ENCODE data around the gene OLA1. TPM values are rescaled to one million over a fixed set of nuclear protein-coding genes. Genes with fewer than 3 reads are reported as not detected.
A peak's percentile ranks its signal among the peaks of the same experiment; 100 is the strongest.

Gene OLA1
- total RNA-seq, 1 donor: 101 TPM

- DNase-seq (ENCODE audit: low read depth): no peak
- H3K4me3 ChIP-seq (ENCODE audit: low read depth, low read length): no peak overlapping the region
- no peak for TF ChIP-seq CTCF (IDR thresholded peaks at IDR 0.05; ENCODE audit: insufficient read depth, low read depth, low read length)
Measured at GRCh38 chr2:174083843-174084458, 164.4 kb downstream of the OLA1 start.

GRCh38 chr2:174080672-174081121 is 167.6 kb downstream of the OLA1 start:
- TF ChIP-seq CTCF (IDR thresholded peaks at IDR 0.05; ENCODE audit: insufficient read depth, low read depth, low read length): no peak
- no peak for DNase-seq (ENCODE audit: low read depth)

GRCh38 chr2:174078275-174078674 is 170.1 kb downstream of the OLA1 start:
- peak; percentile 54 for TF ChIP-seq CTCF (IDR thresholded peaks at IDR 0.05; ENCODE audit: insufficient read depth, low read depth, low read length)
- DNase-seq (ENCODE audit: low read depth): peak; percentile 38
- no peak overlapping the region for H3K4me3 ChIP-seq (ENCODE audit: low read depth, low read length)

More at GRCh38 chr2:174080672-174081121, 167.6 kb downstream of the OLA1 start:
- H3K4me3 ChIP-seq (ENCODE audit: low read depth, low read length): no peak overlapping the region

GRCh38 chr2:174076975-174077374 is 171.4 kb downstream of the OLA1 start:
- DNase-seq (ENCODE audit: low read depth): no peak
- TF ChIP-seq CTCF (IDR thresholded peaks at IDR 0.05; ENCODE audit: insufficient read depth, low read depth, low read length): no peak
- H3K4me3 ChIP-seq (ENCODE audit: low read depth, low read length): no peak overlapping the region

GRCh38 chr2:174076040-174076439 is 172.3 kb downstream of the OLA1 start:
- no peak for DNase-seq (ENCODE audit: low read depth)

GRCh38 chr2:174074831-174075230 is 173.5 kb downstream of the OLA1 start:
- no peak for DNase-seq (ENCODE audit: low read depth)
- no peak for TF ChIP-seq CTCF (IDR thresholded peaks at IDR 0.05; ENCODE audit: insufficient read depth, low read depth, low read length)
- no peak overlapping the region for H3K4me3 ChIP-seq (ENCODE audit: low read depth, low read length)

More at GRCh38 chr2:174076040-174076439, 172.3 kb downstream of the OLA1 start:
- TF ChIP-seq CTCF (IDR thresholded peaks at IDR 0.05; ENCODE audit: insufficient read depth, low read depth, low read length): no peak
- H3K4me3 ChIP-seq (ENCODE audit: low read depth, low read length): no peak overlapping the region

GRCh38 chr2:174072857-174073256 is 175.5 kb downstream of the OLA1 start:
- no peak for DNase-seq (ENCODE audit: low read depth)
- H3K4me3 ChIP-seq (ENCODE audit: low read depth, low read length): no peak overlapping the region
- no peak for TF ChIP-seq CTCF (IDR thresholded peaks at IDR 0.05; ENCODE audit: insufficient read depth, low read depth, low read length)
